ENCODE measurements around the gene SLC7A14.
"Not testable (repeated sequence)": the region's sequence is repeated elsewhere in the genome, so short reads cannot be mapped to it uniquely, and the experiment has no call there.

SLC7A14 gene

GRCh38 chr3:170584585-170585007 is 1.3 kb downstream of the SLC7A14 start:
- no peaks in the 10 kb centered on the region for H3K79me2 ChIP-seq (ENCODE audit: insufficient read depth, low read length)
- H3K4me1 ChIP-seq (ENCODE audit: insufficient read depth, low read length, poor library complexity, severe bottlenecking): no peaks in the 10 kb centered on the region
- no peaks in the 10 kb centered on the region for H3K9me2 ChIP-seq (replicated peaks; ENCODE audit: low read depth, low read length)
- no peaks in the 10 kb centered on the region for H3K27me3 ChIP-seq (ENCODE audit: insufficient read depth, low read length, poor library complexity, severe bottlenecking)
- no peak overlapping the region for H3K9ac ChIP-seq (ENCODE audit: low read depth, low read length, poor library complexity, severe bottlenecking)
- H3K4me3 ChIP-seq (ENCODE audit: low read length, poor library complexity, severe bottlenecking): no peak overlapping the region
- no peak overlapping the region for H2AFZ ChIP-seq (ENCODE audit: low read length)
- no peak overlapping the region for H3K4me2 ChIP-seq (ENCODE audit: low read depth, low read length, poor library complexity, severe bottlenecking)
- H3F3A ChIP-seq (ENCODE audit: low read depth): no peaks in the 10 kb centered on the region
- no peaks in the 10 kb centered on the region for H3K9me3 ChIP-seq (ENCODE audit: insufficient read depth, low read depth, low read length)
- no peaks in the 10 kb centered on the region for H3K36me3 ChIP-seq (ENCODE audit: insufficient read depth, low read length)
- TF ChIP-seq EZH2phosphoT487 (IDR thresholded peaks at IDR 0.05; ENCODE audit: borderline replicate concordance): no peak
- no peak for TF ChIP-seq CTCF (conservative IDR thresholded peaks at IDR 0.05; ENCODE audit: low read length)
- H4K20me1 ChIP-seq (ENCODE audit: insufficient read depth, low read length, poor library complexity, severe bottlenecking): no peaks in the 10 kb centered on the region

DNA sequence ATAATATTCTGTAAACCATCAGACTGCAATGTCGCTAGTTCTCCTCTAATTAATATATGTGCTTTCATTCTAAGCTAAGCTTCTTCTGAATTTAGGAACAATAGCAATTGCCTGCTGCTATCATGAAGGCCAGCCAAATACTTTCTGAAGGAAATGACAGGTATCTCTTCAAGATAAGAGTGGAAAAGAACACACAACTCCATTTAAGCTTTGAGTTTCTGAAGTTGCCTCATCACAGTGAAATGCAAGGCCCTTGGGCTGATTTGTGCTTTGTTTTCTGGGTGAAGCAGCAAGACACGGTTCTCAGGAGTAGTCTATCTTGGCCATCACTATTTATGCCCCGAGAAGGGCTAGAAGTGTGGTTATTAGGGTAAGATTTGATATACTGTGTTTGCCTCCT is 6.2 kb downstream of the SLC7A14 start:
- H2AFZ ChIP-seq (ENCODE audit: low read length): no peak overlapping the region
- H3K4me2 ChIP-seq (ENCODE audit: low read depth, low read length, poor library complexity, severe bottlenecking): no peak overlapping the region
- no peaks in the 10 kb centered on the region for H3K27me3 ChIP-seq (ENCODE audit: insufficient read depth, low read length, poor library complexity, severe bottlenecking)
- no peaks in the 10 kb centered on the region for H4K20me1 ChIP-seq (ENCODE audit: insufficient read depth, low read length, poor library complexity, severe bottlenecking)
- H3K4me3 ChIP-seq (ENCODE audit: low read length, poor library complexity, severe bottlenecking): no peak overlapping the region
- no peak overlapping the region for H3K9ac ChIP-seq (ENCODE audit: low read depth, low read length, poor library complexity, severe bottlenecking)
- H3K9me3 ChIP-seq (ENCODE audit: insufficient read depth, low read depth, low read length): no peaks in the 10 kb centered on the region
- TF ChIP-seq EZH2phosphoT487 (IDR thresholded peaks at IDR 0.05; ENCODE audit: borderline replicate concordance) (no peak), CTCF (conservative IDR thresholded peaks at IDR 0.05; ENCODE audit: low read length) (no peak)
- H3F3A ChIP-seq (ENCODE audit: low read depth): no peaks in the 10 kb centered on the region
- H3K9me2 ChIP-seq (replicated peaks; ENCODE audit: low read depth, low read length): no peaks in the 10 kb centered on the region
- no peaks in the 10 kb centered on the region for H3K79me2 ChIP-seq (ENCODE audit: insufficient read depth, low read length)
- no peaks in the 10 kb centered on the region for H3K4me1 ChIP-seq (ENCODE audit: insufficient read depth, low read length, poor library complexity, severe bottlenecking)
- no peaks in the 10 kb centered on the region for H3K36me3 ChIP-seq (ENCODE audit: insufficient read depth, low read length)

DNA sequence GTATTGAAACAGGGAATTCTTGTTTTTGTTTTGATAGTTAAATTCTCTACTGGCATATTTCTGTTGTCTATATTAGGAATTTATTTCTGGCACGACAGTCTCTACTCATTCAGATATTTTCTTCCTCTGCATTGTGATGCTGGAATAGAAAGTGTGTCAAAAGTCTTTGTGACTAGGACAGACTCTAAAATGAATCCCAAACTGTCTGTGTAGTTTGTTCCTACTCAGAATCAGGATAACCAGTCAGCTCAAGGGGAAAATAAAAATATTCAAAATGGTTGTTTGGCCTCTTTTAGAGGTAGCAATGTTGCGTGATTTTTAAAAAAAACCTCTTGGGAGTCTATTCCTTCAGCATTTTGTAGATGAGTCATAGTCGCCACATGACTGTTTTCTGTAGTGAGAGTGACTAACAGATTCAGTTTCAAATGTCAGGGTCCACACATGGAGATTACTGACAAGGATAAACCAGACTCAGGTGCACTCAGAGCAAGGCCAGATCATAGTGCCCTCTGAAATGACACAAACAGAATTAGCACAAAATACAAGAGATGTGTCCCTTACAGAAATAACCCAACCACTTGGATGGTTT is 13.1 kb downstream of the SLC7A14 start:
- Histone ChIP-seq H3K9ac (ENCODE audit: low read depth, low read length, poor library complexity, severe bottlenecking) (no peak overlapping the region), H3K27me3 (ENCODE audit: insufficient read depth, low read length, poor library complexity, severe bottlenecking) (no peaks in the 10 kb centered on the region), H3K9me3 (ENCODE audit: insufficient read depth, low read depth, low read length) (no peaks in the 10 kb centered on the region), H3K4me3 (ENCODE audit: low read length, poor library complexity, severe bottlenecking) (no peak overlapping the region), H3K4me2 (ENCODE audit: low read depth, low read length, poor library complexity, severe bottlenecking) (no peak overlapping the region), H3K9me2 (replicated peaks; ENCODE audit: low read depth, low read length) (no peaks in the 10 kb centered on the region), H3K79me2 (ENCODE audit: insufficient read depth, low read length) (no peaks in the 10 kb centered on the region), H2AFZ (ENCODE audit: low read length) (no peak overlapping the region), H3K4me1 (ENCODE audit: insufficient read depth, low read length, poor library complexity, severe bottlenecking) (no peaks in the 10 kb centered on the region), H4K20me1 (ENCODE audit: insufficient read depth, low read length, poor library complexity, severe bottlenecking) (no peaks in the 10 kb centered on the region), H3K36me3 (ENCODE audit: insufficient read depth, low read length) (no peaks in the 10 kb centered on the region), H3F3A (ENCODE audit: low read depth) (no peaks in the 10 kb centered on the region)
- TF ChIP-seq EZH2phosphoT487 (IDR thresholded peaks at IDR 0.05; ENCODE audit: borderline replicate concordance) (no peak), CTCF (conservative IDR thresholded peaks at IDR 0.05; ENCODE audit: low read length) (no peak)

GRCh38 chr3:170567598-170567997 is 18.3 kb downstream of the SLC7A14 start:
- H3K4me1 ChIP-seq (ENCODE audit: insufficient read depth, low read length, poor library complexity, severe bottlenecking); H3K9ac ChIP-seq (ENCODE audit: low read depth, low read length, poor library complexity, severe bottlenecking); H3K27me3 ChIP-seq (ENCODE audit: insufficient read depth, low read length, poor library complexity, severe bottlenecking); H3K79me2 ChIP-seq (ENCODE audit: insufficient read depth, low read length); H4K20me1 ChIP-seq (ENCODE audit: insufficient read depth, low read length, poor library complexity, severe bottlenecking); H2AFZ ChIP-seq (ENCODE audit: low read length); H3K36me3 ChIP-seq (ENCODE audit: insufficient read depth, low read length); H3K4me3 ChIP-seq (ENCODE audit: low read length, poor library complexity, severe bottlenecking); H3K9me2 ChIP-seq (replicated peaks; ENCODE audit: low read depth, low read length); H3K9me3 ChIP-seq (ENCODE audit: insufficient read depth, low read depth, low read length); H3F3A ChIP-seq (ENCODE audit: low read depth); H3K4me2 ChIP-seq (ENCODE audit: low read depth, low read length, poor library complexity, severe bottlenecking): not testable (repeated sequence)
